BLaER1 (cell line): ENCODE measurements around the gene LBHD2.

Source experiments
- H3K27ac ChIP-seq: shearing (Covaris generic); formaldehyde crosslinking; 2 replicates; pipeline ENCODE4 v1.8.1; 2022
- H3K27me3 ChIP-seq: shearing (Covaris generic); formaldehyde crosslinking; 2 replicates; pipeline ENCODE4 v1.8.1; 2022
- H3K36me3 ChIP-seq: shearing (Covaris generic); formaldehyde crosslinking; 2 replicates; pipeline ENCODE4 v1.8.1; 2022
- H3K4me1 ChIP-seq: shearing (Covaris generic); formaldehyde crosslinking; 2 replicates; pipeline ENCODE4 v1.8.1; 2022
- H3K4me2 ChIP-seq: shearing (Covaris generic); formaldehyde crosslinking; 2 replicates; pipeline ENCODE4 v1.8.1; 2022
- H3K4me3 ChIP-seq: shearing (Covaris generic); formaldehyde crosslinking; 2 replicates; pipeline ENCODE4 v1.8.1; 2022
- H3K9ac ChIP-seq: shearing (Covaris generic); formaldehyde crosslinking; 2 replicates; pipeline ENCODE4 v1.8.1; 2022
- H3K9me3 ChIP-seq: shearing (Covaris generic); formaldehyde crosslinking; 2 replicates; pipeline ENCODE4 v1.8.1; 2022
- H4K20me1 ChIP-seq: shearing (Covaris generic); formaldehyde crosslinking; 2 replicates; pipeline ENCODE4 v1.8.1; 2022
- Cebpa-rat ChIP-seq: shearing (Covaris generic); IDR thresholded peaks from 2 replicates; pipeline ENCODE4 v1.8.1; 2022

The LBHD2 gene

DNA sequence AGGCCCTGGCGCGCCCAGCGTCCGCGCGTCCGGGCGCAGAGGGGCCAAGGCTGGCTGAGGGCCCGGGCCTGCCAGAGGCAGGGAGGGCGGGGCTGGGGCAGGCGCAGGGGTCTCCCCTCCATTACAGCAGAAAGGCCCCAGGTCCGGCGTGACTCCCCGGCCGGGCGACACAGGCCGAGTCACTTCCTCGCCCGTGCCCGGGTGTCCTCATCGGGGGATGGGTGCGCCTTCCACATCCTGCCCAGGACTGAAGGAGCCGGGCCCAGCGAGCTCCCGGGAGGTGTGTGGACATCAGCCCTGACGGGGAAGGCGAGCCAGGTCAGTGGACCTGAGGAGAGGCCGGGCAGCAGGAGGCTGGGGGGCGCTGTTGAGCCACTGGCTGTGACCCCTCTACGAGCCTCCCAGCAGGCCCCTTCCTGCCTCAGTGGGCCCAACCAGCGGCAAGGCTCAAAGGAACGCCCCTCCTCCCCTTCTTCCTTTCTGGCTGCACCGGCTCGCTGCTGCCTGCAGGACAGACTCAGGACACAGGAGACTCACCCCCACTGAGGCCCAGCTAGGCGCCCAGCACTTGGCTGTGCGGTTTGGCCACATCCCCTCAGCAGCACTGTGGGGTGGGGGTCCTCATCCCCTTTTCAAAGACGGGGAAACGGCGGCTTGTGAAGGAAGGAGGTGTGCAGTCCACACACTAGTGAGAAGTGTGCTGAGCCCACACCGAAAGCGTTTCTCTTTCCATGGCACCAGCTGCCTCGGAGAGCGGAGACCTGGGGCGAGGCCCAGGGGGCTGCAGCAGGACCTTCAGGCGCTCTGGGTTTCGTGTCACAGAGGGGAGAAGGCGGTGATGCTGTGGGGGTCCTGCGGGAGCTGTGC, 39.9 kb downstream of the LBHD2 start:
- TF ChIP-seq Cebpa-rat, result no peak
- Histone ChIP-seq H3K27me3 (no peaks in the 10 kb centered on the region), H3K4me3 (peak overlapping the region; percentile 87), H3K4me2 (peak overlapping the region; percentile 100), H3K4me1 (peaks cover 79% of the 10 kb centered on the region), H3K36me3 (peaks cover 35% of the 10 kb centered on the region), H3K9ac (peak overlapping the region; percentile 92), H4K20me1 (peaks cover 45% of the 10 kb centered on the region), H3K27ac (peak overlapping the region; percentile 96), H3K9me3 (no peaks in the 10 kb centered on the region)

DNA sequence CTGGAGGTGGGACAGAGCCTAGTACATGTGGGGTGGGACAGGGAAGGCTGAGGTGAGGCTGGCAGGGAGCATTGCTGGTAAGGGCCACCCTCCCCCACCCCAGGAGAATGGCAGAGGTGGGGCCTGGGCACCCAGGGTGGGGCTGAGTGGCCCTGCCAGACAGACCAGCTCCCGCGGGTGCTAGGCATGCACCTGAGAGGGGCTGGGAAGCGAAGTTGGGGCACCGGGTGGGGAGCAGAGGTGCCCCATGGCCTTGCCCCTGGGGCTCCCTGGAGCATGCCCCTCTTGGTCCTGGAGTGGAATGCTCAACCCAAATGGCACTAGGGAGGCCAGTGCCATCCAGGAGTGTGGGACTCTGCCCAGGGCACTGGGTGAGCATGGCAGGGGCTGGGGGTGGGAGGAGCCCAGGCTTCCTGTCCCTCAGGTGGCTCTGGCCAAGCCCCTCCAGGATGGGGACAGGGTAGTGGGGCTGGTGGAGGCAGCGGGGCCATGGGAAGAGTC, 40.5 kb downstream of the LBHD2 start:
- Histone ChIP-seq H3K27me3 (no peaks in the 10 kb centered on the region), H3K4me2 (peak overlapping the region; percentile 100), H3K27ac (peak overlapping the region; percentile 96), H3K4me1 (peaks cover 75% of the 10 kb centered on the region), H3K4me3 (peak overlapping the region; percentile 87), H3K36me3 (peaks cover 42% of the 10 kb centered on the region), H3K9me3 (no peaks in the 10 kb centered on the region), H4K20me1 (peaks cover 52% of the 10 kb centered on the region), H3K9ac (peak overlapping the region; percentile 92)
- TF ChIP-seq Cebpa-rat, result no peak

DNA sequence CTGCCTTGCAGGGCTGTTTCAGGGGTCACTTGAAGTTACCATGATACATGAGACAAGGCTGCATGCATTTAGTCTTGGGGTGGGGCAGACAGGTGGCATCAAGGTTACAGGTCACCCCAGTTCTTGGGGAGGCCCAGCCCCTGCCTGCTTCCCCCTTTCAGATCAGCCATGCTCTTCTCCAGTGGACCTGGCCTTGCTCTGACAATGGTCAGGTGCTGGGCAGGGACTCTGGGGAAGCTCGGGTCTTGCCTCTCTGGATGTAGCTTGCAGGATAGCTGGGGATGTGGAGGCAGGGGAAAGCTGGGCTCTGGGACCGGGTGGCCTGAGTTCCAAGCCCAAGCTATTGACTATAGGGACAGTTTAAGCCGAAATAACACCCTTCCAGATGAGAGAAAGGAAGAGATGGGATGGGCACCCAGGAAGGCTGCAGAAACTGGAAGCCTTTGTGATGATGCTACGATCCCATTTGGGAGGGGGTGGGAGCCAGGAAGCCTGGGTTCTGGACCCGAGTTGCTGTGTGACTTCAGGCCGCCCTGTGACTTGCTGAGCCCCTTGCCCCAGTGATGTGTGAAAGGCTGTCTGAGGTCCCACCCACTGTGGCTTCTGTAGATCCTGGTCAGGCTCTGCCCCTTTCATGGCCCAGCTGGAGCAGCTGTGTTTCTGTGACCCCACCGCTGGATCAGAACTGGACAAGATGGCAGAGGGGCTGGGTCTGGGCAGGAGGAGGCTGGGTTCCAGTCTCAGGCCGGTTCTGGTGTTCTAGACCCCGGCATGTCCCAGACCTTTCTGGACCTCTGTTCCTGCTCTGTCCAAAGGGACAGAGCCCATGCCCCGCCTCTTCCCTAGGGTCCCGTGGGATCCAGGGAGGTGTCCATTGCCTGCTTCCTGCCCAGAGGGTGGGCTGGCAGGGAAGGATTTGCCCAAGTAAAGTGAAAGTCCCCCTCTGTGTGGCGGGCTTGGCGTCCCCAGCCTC, 41.4 kb downstream of the LBHD2 start:
- no peak for TF ChIP-seq Cebpa-rat
- Histone ChIP-seq H3K4me1 (peaks cover 66% of the 10 kb centered on the region), H3K4me3 (peak overlapping the region; percentile 87), H3K27me3 (no peaks in the 10 kb centered on the region), H3K36me3 (peaks cover 50% of the 10 kb centered on the region), H4K20me1 (peaks cover 61% of the 10 kb centered on the region), H3K27ac (peak overlapping the region; percentile 96), H3K9me3 (no peaks in the 10 kb centered on the region), H3K9ac (0 out of 2 replicates have a peak overlapping the region, but pooled peaks have one; percentile 10), H3K4me2 (peak overlapping the region; percentile 100)

DNA sequence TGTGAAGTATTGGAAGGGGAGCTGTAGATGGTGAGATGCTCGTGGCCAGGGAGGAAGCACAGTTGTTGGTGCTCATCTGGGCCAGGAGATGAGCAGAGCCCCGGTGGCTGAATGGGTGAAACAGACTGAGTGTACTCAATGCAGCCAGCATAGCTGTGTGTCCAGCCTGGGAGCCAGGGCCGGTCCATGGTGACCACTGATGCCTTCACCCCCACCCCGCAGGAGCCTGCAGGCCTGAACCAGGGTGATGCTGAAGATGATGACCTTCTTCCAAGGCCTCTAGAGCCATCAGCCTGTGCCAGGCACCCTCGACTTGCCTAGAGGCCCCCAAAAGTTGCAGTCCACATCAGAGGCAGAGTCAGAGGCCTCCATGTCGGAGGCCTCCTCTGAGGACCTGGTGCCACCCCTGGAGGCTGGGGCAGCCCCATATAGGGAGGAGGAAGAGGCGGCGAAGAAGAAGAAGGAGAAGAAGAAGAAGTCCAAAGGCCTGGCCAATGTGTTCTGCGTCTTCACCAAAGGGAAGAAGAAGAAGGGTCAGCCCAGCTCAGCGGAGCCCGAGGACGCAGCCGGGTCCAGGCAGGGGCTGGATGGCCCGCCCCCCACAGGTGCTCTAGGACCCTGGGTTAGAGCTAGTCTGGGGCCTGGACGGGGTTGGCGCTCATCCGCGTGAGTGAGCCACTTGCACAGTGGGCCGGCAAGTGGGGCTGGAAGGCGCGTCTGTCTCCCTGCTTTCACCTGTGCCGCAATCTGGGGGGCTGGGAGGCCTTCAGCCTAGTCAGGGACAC, 42.3 kb downstream of the LBHD2 start:
- peak overlapping the region; percentile 100 for H3K4me2 ChIP-seq
- H3K27ac ChIP-seq, result 0 out of 2 replicates have a peak overlapping the region, but pooled peaks have one; percentile 96
- H3K27me3 ChIP-seq, result no peaks in the 10 kb centered on the region
- no peaks in the 10 kb centered on the region for H3K9me3 ChIP-seq
- TF ChIP-seq Cebpa-rat, result no peak
- H3K4me1 ChIP-seq, result peaks cover 57% of the 10 kb centered on the region
- H3K36me3 ChIP-seq, result peaks cover 59% of the 10 kb centered on the region
- peaks cover 66% of the 10 kb centered on the region for H4K20me1 ChIP-seq
- H3K4me3 ChIP-seq, result no peak overlapping the region
- H3K9ac ChIP-seq, result 0 out of 2 replicates have a peak overlapping the region, but pooled peaks have one; percentile 10

DNA sequence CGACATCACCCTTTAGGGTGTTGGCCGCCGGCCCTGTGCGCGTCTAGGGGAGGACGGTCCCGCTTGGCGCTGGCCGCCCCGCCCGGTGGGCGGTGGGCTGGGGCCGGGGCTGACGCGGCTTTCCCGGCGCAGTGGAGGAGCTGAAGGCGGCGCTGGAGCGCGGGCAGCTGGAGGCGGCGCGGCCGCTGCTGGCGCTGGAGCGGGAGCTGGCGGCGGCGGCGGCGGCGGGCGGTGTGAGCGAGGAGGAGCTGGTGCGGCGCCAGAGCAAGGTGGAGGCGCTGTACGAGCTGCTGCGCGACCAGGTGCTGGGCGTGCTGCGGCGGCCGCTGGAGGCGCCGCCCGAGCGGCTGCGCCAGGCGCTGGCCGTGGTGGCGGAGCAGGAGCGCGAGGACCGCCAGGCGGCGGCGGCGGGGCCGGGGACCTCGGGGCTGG, 42.9 kb downstream of the LBHD2 start:
- Histone ChIP-seq H3K9me3 (no peaks in the 10 kb centered on the region), H3K9ac (no peak overlapping the region), H3K27ac (no peak overlapping the region), H3K36me3 (peaks cover 65% of the 10 kb centered on the region), H3K27me3 (no peaks in the 10 kb centered on the region), H3K4me3 (no peak overlapping the region), H3K4me1 (peaks cover 51% of the 10 kb centered on the region), H3K4me2 (no peak overlapping the region), H4K20me1 (peaks cover 66% of the 10 kb centered on the region)
- TF ChIP-seq Cebpa-rat, result no peak

DNA sequence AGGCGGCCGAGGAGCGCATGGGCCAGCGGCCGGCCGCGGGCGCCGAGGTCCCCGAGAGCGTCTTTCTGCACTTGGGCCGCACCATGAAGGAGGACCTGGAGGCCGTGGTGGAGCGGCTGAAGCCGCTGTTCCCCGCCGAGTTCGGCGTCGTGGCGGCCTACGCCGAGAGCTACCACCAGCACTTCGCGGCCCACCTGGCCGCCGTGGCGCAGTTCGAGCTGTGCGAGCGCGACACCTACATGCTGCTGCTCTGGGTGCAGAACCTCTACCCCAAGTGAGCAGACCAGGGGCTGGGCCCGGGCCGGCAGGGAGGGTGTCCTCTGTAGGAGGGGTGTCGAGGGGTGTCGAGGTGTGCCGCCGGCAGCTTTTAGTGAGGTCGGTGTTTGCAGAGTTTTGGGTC, 43.3 kb downstream of the LBHD2 start:
- Histone ChIP-seq H3K4me2 (no peak overlapping the region), H3K27ac (no peak overlapping the region), H3K9ac (no peak overlapping the region), H3K27me3 (no peaks in the 10 kb centered on the region), H3K9me3 (no peaks in the 10 kb centered on the region), H3K36me3 (peaks cover 70% of the 10 kb centered on the region), H3K4me1 (peaks cover 47% of the 10 kb centered on the region), H4K20me1 (peaks cover 66% of the 10 kb centered on the region), H3K4me3 (no peak overlapping the region)
- no peak for TF ChIP-seq Cebpa-rat

DNA sequence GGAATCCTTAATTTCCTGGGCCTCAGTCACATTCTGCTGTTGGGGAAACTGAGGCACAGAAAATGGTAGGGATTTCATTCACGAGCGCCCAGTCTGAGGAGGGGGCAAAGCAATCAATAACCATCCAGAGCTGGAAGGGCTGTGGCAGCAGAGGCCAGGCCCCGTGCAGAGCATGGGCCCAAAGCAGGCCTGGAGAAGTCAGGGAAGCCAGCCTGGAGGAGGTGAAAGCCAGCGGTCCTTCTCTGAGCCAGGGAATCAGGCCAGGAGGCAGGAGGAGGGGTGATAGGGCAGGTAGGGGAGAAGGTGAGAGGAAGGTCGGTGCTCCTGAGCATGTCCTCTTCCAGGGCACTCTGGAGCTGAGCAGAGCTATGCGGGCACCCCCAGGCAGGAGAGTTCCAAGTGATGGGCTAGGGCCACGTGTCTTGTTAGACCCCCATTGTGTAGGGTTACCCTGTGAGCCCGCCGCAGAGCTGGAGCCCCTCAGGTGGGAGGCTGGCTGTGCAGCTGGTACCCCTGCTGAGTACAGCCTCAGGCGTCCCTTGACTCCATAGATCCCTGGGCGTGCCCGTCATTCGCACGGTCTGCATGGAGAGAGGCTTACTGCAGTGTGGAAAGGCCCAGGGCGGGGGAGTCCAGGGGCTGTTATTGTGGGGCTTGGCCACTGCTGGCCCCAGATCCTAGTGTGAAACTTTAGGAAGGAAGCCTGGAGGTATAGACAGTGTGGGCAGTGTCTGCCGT, 44.0 kb downstream of the LBHD2 start:
- Histone ChIP-seq H3K9ac (no peak overlapping the region), H3K36me3 (peaks cover 76% of the 10 kb centered on the region), H4K20me1 (peaks cover 66% of the 10 kb centered on the region)

DNA sequence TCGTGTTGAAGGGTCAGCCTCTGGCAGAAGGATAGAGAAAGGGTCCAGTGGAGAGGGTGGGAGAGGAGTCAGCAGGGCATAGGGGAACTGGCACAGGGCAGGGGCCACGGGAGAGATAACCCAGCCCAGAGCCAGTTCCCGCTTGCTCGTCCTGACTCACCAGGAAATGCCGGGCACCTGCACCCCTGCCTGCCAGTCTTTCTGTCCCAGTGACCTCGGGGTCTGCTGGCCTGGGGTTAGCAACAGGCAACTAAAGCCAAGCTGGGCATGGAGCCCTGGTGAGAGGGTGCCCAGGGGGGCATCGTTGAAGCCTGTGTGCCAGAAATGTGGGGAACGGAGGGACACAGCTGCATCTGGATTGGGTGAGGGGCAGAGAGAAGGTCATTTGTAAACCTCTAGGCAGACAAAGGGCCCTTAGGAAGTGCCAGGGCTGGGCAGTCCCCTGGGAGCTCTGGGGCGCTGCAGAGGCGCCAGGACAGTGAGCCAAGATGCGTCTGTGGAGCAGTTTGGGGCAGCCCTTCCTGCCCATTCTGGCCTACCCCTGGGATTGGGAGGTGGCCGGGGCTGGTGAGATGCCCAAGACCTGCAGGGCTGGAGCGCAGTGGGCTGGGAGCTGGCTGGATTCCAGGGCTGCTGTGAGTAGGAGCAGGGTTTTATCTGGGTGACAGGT, 44.8 kb downstream of the LBHD2 start:
- no peak overlapping the region for H3K4me3 ChIP-seq
- H3K4me1 ChIP-seq, result peaks cover 39% of the 10 kb centered on the region
- H3K27me3 ChIP-seq, result no peaks in the 10 kb centered on the region
- peaks cover 84% of the 10 kb centered on the region for H3K36me3 ChIP-seq
- TF ChIP-seq Cebpa-rat, result no peak
- H3K9me3 ChIP-seq, result no peaks in the 10 kb centered on the region
- H3K4me2 ChIP-seq, result no peak overlapping the region
- 0 out of 2 replicates have a peak overlapping the region, but pooled peaks have one; percentile 3 for H3K9ac ChIP-seq
- peak overlapping the region; percentile 40; the same call in 1 of the 2 replicates for H3K27ac ChIP-seq
- H4K20me1 ChIP-seq, result peaks cover 66% of the 10 kb centered on the region

More for the DNA sequence above, 44.0 kb downstream of the LBHD2 start:
- Histone ChIP-seq H3K4me1 (peaks cover 40% of the 10 kb centered on the region), H3K27ac (0 out of 2 replicates have a peak overlapping the region, but pooled peaks have one; percentile 40), H3K4me3 (no peak overlapping the region), H3K9me3 (no peaks in the 10 kb centered on the region), H3K27me3 (no peaks in the 10 kb centered on the region), H3K4me2 (no peak overlapping the region)
- TF ChIP-seq Cebpa-rat, result no peak
